ENCODE data around the gene SLC7A14.
"Not testable (repeated sequence)": the region's sequence is repeated elsewhere in the genome, so short reads cannot be mapped to it uniquely, and the experiment has no call there.

The SLC7A14 gene

GRCh38 chr3:170593634-170594033 lies 7.8 kb upstream of the SLC7A14 start:
- no peak for DNase-seq

GRCh38 chr3:170589113-170589512 lies 3.2 kb upstream of the SLC7A14 start:
- no peak for DNase-seq

GRCh38 chr3:170585008-170585936 lies 603 bp downstream of the SLC7A14 start:
- no peak for DNase-seq

DNA sequence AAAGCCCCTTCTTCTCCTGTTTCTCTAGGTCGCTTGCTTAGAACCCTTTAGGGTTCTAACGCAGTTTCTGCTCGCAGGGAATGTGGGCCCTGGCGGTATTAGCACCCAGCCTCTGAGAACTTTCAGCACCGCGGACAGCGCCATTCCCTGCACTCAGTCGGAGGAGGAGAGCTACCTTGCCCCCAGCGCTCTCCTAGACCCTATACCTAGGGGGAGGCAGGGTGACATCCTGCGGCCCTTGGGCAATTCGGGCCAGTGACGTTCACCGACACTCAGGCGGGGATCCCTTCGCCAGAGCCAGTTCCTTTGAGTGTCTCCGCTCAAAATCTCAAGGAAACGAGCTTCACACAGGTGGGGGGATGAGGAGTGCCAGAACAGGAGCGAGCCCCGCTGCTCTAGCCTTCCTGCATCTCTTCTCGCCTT lies 1.3 kb downstream of the SLC7A14 start:
- DNase-seq = peak; percentile 39

DNA sequence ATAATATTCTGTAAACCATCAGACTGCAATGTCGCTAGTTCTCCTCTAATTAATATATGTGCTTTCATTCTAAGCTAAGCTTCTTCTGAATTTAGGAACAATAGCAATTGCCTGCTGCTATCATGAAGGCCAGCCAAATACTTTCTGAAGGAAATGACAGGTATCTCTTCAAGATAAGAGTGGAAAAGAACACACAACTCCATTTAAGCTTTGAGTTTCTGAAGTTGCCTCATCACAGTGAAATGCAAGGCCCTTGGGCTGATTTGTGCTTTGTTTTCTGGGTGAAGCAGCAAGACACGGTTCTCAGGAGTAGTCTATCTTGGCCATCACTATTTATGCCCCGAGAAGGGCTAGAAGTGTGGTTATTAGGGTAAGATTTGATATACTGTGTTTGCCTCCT lies 6.2 kb downstream of the SLC7A14 start:
- no peak for DNase-seq

GRCh38 chr3:170572665-170573253 lies 13.1 kb downstream of the SLC7A14 start:
- no peak for DNase-seq

DNA sequence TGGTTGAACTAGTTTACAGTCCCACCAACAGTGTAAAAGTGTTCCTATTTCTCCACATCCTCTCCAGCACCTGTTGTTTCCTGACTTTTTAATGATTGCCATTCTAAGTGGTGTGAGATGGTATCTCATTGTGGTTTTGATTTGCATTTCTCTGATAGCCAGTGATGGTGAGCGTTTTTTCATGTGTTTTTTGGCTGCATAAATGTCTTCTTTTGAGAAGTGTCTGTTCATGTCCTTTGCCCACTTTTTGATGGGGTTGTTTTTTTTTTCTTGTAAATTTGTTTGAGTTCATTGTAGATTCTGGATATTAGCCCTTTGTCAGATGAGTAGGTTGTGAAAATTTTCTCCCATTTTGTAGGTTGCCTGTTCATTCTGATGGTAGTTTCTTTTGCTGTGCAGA lies 18.3 kb downstream of the SLC7A14 start:
- DNase-seq = not testable (repeated sequence)

DNA sequence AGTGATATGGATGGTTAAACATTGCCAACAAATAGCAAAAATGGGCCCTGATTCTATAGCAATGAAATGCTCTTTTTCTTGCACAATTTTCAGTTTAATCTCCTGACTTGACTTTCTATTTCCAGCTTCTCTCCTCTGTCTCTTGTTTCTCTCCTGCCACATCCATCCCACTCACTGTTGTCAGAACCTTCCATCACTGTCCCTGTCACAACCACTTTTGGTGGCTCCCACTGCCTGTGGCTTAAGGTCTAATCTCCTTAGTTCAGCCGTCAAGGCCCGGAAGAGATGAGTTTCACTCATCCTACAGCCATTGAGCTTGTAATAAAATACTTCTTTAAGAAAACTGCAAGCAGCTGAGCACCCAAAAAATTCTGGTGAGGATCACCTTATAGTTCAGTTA lies 19.5 kb downstream of the SLC7A14 start:
- DNase-seq = no peak

DNA sequence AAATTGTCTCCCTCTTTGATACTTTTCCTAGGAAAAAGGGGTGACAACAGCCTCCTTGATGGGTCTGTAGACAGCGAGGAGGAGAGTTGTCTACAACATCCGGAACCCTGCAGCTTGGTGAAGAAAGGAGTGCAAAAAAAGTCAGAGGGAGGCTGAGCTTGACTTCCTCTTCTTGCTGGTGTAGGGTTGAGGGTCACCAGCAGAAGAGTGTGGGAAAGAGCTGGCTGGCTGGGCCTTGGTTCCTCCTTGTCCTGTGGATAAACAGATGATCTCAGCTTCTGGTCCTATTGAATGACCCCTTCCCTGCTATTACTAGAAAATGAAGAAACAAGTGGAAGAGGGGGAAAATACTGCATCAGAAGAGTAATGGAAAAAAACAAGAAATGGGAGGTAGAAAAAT lies 20.4 kb downstream of the SLC7A14 start:
- no peak for DNase-seq

DNA sequence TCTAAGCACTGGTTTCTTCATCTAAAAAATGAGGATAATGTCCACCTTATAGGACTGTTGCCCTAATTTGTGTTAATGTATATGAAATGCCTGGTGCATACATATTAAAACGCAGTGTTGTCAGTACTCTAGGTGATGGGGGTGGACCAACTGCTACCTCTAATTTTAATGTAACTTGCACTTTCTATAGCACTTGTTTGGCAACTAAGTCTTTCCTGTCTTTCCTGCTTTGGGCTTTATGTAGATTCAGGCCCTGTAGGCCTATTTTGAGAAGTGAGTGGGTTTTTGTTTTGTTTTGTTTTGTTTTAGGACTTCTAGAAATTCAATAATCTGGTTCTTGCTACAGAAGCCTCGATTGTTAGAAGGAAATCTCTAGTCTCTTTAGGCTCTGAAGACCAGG lies 21.2 kb downstream of the SLC7A14 start:
- DNase-seq = no peak

- no peak for DNase-seq
Observed at GRCh38 chr3:170563712-170564423, 22.0 kb downstream of the SLC7A14 start.

GRCh38 chr3:170562080-170562479 lies 23.8 kb downstream of the SLC7A14 start:
- no peak for DNase-seq

DNA sequence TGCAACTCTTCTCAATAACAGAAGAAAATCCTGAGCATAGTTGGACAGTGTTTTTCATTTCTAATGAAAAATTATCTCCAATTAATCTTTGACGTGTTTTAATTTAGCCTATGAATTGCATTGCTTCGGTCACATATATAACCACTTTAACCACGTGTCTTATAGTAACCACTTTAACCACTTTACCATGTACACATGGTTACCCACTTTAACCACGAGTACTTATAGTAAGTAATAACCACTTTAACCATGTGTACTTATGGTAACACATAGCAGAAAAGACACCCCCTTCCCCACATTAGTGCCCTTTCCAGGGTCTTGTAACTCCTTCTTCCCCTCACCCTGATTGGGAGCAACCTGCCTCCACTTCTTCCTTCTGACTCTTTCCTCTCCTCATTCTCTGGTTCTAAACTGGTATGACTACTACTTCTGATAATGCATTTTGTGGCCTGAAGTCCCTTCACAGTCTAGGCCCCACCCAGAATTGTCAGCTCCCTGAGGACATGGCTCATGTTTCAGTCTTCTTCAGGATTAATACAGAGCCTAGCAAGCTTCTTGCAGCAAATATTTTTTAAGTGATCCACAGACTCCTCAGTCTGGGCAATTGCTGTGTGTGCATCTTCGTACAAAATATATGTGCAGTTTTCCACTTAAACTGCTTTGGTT lies 25.0 kb downstream of the SLC7A14 start:
- DNase-seq = no peak

GRCh38 chr3:170560296-170560695 lies 25.6 kb downstream of the SLC7A14 start:
- DNase-seq = no peak

DNA sequence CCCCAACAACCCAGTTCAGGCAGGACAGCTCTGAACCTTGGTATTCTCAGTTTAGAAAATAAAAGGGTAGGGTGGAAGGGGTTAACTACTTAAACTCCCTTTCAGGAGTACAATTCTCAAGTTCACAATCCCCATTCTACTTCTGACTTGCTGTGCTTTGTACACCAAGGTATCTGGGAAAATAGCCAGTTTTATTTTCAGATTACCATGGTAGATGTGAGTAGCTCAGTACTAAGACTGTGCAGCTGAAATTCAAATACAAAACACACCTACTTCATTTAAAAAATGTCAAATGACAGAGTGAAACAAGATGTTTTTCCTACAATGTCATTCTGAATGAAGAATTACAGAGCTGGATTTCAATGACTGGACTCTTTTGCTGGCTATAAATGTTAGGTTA lies 27.4 kb downstream of the SLC7A14 start:
- no peak for DNase-seq

DNA sequence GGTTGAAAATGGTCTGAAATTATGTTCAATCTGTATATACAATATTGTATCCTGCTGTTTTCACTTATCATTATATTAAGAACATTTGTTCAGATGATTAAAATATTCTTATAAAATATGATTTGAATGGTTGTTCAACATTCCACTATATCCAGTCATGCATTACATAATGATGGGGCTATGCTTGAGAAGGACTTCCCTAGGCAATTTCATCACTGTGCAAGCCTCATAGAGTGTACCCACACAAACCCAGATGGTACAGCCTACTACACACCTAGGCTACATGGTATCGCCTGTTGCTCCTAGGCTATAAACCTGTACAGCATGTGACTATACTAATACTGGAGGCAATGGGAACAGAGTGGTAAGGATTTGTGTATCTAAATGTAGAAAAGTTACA lies 30.5 kb downstream of the SLC7A14 start:
- DNase-seq = no peak

- no peak for DNase-seq
Observed at GRCh38 chr3:170553788-170554757, 31.8 kb downstream of the SLC7A14 start.

DNA sequence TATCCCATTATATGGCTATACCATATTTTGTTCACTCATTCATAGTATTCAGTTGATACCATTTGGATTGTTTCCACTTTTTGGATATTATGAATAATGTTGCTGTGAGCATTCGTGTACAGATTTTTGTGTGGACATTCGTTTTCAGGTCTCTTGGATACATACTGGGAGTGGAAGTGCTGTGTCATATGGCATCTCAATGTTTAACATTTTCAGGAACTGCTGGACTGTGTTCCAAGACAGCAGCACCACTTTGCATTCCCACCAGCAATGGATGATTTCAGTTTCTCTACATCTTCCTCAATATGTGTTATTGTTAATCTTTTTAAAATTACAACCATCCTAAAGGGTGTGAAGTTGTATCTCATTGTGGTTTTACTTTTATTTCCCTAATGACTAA lies 34.6 kb downstream of the SLC7A14 start:
- no peak for DNase-seq

DNA sequence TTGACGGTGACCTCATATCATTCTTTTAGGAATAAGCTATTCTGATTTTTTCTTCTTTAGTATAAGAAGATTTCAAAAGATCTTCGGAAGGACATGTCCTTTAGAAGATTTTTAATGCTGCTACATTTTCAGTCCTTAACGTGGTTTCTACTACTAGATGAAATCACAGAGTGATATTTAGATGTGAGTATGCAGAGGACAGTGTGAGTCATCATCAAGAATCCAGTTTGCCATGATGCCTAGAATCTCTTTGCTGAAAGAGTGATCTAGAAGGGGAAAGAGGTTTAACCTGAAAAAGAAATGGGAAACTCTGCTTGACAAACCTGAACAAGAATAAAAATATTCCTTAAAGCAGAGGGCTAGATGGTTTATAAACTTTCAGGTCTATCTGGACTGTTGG lies 43.2 kb downstream of the SLC7A14 start:
- no peak for DNase-seq

DNA sequence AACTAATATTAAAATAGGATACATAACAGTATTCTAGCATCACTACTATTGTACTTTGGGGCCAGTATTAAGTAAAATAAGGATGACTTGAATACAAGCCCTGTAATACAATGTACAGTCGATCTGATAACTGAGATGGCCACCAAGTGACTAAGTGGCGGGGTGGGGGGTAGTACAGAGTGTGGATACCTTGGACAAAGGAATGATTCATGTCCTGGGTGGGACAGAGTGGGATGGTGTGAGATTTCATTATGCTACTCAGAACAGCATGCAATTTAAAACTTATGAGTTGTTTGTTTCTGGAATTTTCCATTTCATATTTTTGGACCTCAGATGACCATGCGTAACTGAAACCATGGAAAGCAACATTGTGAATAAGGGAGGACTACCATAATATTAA lies 46.0 kb downstream of the SLC7A14 start:
- no peak for DNase-seq

- no peak for DNase-seq
Observed at GRCh38 chr3:170536712-170537111, 49.2 kb downstream of the SLC7A14 start.

GRCh38 chr3:170534227-170534626 lies 51.6 kb downstream of the SLC7A14 start:
- no peak for DNase-seq
